K562 (cell line): ENCODE data around the gene ZNF331. TPM values are rescaled to one million over a fixed set of nuclear protein-coding genes. Genes with fewer than 3 reads are reported as not detected.

Source experiments
- DMBX1 ChIP-seq: fragments of 250-450 bp; sonication (Bioruptor Pico); IDR thresholded peaks from 2 replicates; pipeline ENCODE4 v1.8.0; 2022; ENCODE audit warnings: inconsistent platforms, mild to moderate bottlenecking, moderate library complexity, borderline replicate concordance
- GABPB1 ChIP-seq: sonication (generic); formaldehyde crosslinking; IDR thresholded peaks from 2 replicates; pipeline ENCODE4 v1.8.0; 2022; ENCODE audit warnings: mild to moderate bottlenecking, missing genetic modification reagents
- HCFC1 ChIP-seq: IDR thresholded peaks from 2 replicates; pipeline ENCODE4 v1.6.1; 2012; ENCODE audit warnings: low read depth, low read length, improper control_type of control experiment
- KAT8 ChIP-seq: fragments of 450-650 bp; IDR thresholded peaks from 2 replicates; pipeline ENCODE4 v1.6.1; 2016; ENCODE audit warnings: low read depth, mild to moderate bottlenecking
- KLF10 ChIP-seq: fragments of 250-450 bp; sonication (Bioruptor Pico); IDR thresholded peaks from 2 replicates; pipeline ENCODE4 v1.6.1; 2021; ENCODE audit warnings: matching md5 sums
- PYGO2 ChIP-seq: fragments of 450-650 bp; IDR thresholded peaks from 2 replicates; pipeline ENCODE4 v1.6.1; 2016; ENCODE audit warnings: mild to moderate bottlenecking, missing genetic modification characterization, moderate library complexity, missing compliant biosample characterization
- RBM34 ChIP-seq: fragments of 200-400 bp; formaldehyde crosslinking; IDR thresholded peaks from 2 replicates; pipeline ENCODE4 v1.6.1; 2018; ENCODE audit warnings: low read length, borderline replicate concordance; ENCODE audit not compliant: insufficient read depth
- SUPT5H ChIP-seq: fragments of 450-650 bp; IDR thresholded peaks from 2 replicates; pipeline ENCODE4 v1.6.1; 2016
- ZNF12 ChIP-seq: sonication (generic); formaldehyde crosslinking; IDR thresholded peaks from 2 replicates; pipeline ENCODE4 v1.4.0; 2020; ENCODE audit warnings: mild to moderate bottlenecking, missing genetic modification reagents
- ZNF134 ChIP-seq: fragments of 250-450 bp; sonication (Bioruptor Pico); conservative IDR thresholded peaks from 2 replicates; pipeline ENCODE4 v1.4.0; 2020
- ZNF146 ChIP-seq: IDR thresholded peaks from one replicate; pipeline ENCODE4 v1.6.1; 2018; ENCODE audit warnings: missing compliant biosample characterization; ENCODE audit not compliant: unreplicated experiment
- ZNF583 ChIP-seq: fragments of 250-450 bp; sonication (Bioruptor Pico); IDR thresholded peaks from 2 replicates; pipeline ENCODE4 v1.4.0; 2020
- polyA plus RNA-seq, 8 experiments: library from polyadenylated mRNA; depleted of rRNA in 4 of 8; stranded (reverse) in 5 of 8; unstranded in 3 of 8; fragments of >200 nt; fragmentation: Nextera tagmentation in 2 of 8; fragmentation: Illumina TruSeq in 1 of 8; extraction: Ambion mirVana in 2 of 8; extraction: Trizol in 1 of 8; gene quantifications; 2 replicates each; pipeline versions ENCODE4 v1.2.1 to v1.2.3, GENCODE V29; 2011 to 2014; ENCODE audit warnings: inconsistent platforms in 1 of 8, missing spikeins in 1 of 8
- total RNA-seq, 7 experiments: library from RNA; depleted of rRNA in 6 of 7; stranded (reverse); fragments of >200 nt in 6 of 7; fragmentation: Illumina TruSeq in 2 of 7; extraction: Trizol in 2 of 7; gene quantifications; 2 replicates each; pipeline versions ENCODE4 v1.2.1 to v1.2.3, GENCODE V29; 2011 to 2021; ENCODE audit warnings: low replicate concordance in 1 of 7
- TF ChIP-seq, protein P1 (sequence below): IDR thresholded peaks from 2 replicates; pipeline ENCODE4 v1.6.1; 2011; ENCODE audit not compliant: insufficient read length; ENCODE audit errors: extremely low read depth
- TF ChIP-seq, protein P2 (sequence below): fragments of 250-450 bp; sonication (Bioruptor Pico); IDR thresholded peaks from 2 replicates; pipeline ENCODE4 v1.5.0; 2021; ENCODE audit warnings: mild to moderate bottlenecking, borderline replicate concordance
- TF ChIP-seq, protein P3 (sequence below): fragments of 450-650 bp; formaldehyde crosslinking; IDR thresholded peaks from 2 replicates; pipeline ENCODE4 v1.4.0; 2022; ENCODE audit warnings: mild to moderate bottlenecking, moderate library complexity
- TF ChIP-seq, protein P4 (sequence below): fragments of 450-650 bp; IDR thresholded peaks from 2 replicates; pipeline ENCODE4 v1.6.1; 2016; ENCODE audit warnings: borderline replicate concordance
- TF ChIP-seq, protein P5 (sequence below): fragments of 200-400 bp; formaldehyde crosslinking; IDR thresholded peaks from 2 replicates; pipeline ENCODE4 v1.6.1; 2017; ENCODE audit warnings: mild to moderate bottlenecking, low read depth, low read length, moderate library complexity
- TF ChIP-seq, protein P6 (sequence below): sonication (generic); formaldehyde crosslinking; IDR thresholded peaks from 2 replicates; pipeline ENCODE4 v1.8.1; 2023; ENCODE audit warnings: mild to moderate bottlenecking, missing genetic modification reagents

ZNF331 gene
- total and polyA plus RNA-seq, 9 of the 15 experiments (the other 6 are each of a cell fraction or from before 2014, with no cell fraction given) = 0.23 to 2.7 (median 0.76) TPM

DNA sequence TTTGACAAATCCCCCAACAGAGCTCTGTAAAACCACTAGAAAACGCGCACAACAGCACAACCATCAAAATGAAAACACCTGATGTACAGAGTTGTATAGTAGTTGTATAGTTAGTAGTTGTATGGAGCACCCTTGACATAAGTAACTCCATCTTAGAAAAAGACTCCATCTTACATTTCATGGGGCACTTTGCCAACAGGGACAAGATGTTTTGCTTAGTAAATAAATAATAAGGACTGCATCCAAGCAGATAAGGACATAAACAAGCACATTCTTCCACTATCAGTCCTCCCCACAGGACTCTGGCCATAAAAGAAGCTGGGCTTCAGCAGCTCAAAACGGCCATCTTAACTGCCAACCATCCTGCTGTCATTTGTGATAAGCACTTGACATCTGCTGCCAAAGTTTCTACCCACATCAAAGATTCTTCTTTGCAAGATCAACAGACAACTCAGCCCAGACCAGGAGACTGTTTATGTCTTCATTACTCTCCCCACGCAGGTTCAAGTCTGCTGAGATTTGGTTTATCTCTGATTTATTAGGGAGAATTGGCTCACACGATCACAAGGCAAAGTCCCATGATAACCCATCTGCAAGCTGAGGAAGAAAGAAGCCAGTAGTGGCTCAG lies 20.7 kb upstream of the ZNF331 start (continued):
- TF ChIP-seq, protein P1, sequence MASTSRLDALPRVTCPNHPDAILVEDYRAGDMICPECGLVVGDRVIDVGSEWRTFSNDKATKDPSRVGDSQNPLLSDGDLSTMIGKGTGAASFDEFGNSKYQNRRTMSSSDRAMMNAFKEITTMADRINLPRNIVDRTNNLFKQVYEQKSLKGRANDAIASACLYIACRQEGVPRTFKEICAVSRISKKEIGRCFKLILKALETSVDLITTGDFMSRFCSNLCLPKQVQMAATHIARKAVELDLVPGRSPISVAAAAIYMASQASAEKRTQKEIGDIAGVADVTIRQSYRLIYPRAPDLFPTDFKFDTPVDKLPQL = no peak
- TF ChIP-seq, protein P2, sequence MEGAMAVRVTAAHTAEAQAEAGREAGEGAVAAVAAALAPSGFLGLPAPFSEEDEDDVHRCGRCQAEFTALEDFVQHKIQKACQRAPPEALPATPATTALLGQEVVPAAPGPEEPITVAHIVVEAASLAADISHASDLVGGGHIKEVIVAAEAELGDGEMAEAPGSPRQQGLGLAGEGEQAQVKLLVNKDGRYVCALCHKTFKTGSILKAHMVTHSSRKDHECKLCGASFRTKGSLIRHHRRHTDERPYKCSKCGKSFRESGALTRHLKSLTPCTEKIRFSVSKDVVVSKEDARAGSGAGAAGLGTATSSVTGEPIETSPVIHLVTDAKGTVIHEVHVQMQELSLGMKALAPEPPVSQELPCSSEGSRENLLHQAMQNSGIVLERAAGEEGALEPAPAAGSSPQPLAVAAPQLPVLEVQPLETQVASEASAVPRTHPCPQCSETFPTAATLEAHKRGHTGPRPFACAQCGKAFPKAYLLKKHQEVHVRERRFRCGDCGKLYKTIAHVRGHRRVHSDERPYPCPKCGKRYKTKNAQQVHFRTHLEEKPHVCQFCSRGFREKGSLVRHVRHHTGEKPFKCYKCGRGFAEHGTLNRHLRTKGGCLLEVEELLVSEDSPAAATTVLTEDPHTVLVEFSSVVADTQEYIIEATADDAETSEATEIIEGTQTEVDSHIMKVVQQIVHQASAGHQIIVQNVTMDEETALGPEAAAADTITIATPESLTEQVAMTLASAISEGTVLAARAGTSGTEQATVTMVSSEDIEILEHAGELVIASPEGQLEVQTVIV (CRISPR knock-in tag) = peak; percentile 67; the same call in 1 of the 2 replicates
- TF ChIP-seq ZNF134 (CRISPR knock-in tag) (peak; percentile 80), KLF10 (CRISPR knock-in tag) (no peak), HCFC1 (no peak), ZNF583 (CRISPR knock-in tag) (peak; percentile 99), SUPT5H (no peak), GABPB1 (CRISPR knock-in tag) (no peak), ZNF146 (CRISPR knock-in tag) (no peak), PYGO2 (tag) (peak; percentile 87), ZNF12 (CRISPR knock-in tag) (no peak), DMBX1 (CRISPR knock-in tag) (peak; percentile 98), RBM34 (no peak), KAT8 (no peak)
- TF ChIP-seq, protein P3, sequence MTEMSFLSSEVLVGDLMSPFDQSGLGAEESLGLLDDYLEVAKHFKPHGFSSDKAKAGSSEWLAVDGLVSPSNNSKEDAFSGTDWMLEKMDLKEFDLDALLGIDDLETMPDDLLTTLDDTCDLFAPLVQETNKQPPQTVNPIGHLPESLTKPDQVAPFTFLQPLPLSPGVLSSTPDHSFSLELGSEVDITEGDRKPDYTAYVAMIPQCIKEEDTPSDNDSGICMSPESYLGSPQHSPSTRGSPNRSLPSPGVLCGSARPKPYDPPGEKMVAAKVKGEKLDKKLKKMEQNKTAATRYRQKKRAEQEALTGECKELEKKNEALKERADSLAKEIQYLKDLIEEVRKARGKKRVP (CRISPR knock-in tag) = peak; percentile 90
- TF ChIP-seq, protein P4, sequence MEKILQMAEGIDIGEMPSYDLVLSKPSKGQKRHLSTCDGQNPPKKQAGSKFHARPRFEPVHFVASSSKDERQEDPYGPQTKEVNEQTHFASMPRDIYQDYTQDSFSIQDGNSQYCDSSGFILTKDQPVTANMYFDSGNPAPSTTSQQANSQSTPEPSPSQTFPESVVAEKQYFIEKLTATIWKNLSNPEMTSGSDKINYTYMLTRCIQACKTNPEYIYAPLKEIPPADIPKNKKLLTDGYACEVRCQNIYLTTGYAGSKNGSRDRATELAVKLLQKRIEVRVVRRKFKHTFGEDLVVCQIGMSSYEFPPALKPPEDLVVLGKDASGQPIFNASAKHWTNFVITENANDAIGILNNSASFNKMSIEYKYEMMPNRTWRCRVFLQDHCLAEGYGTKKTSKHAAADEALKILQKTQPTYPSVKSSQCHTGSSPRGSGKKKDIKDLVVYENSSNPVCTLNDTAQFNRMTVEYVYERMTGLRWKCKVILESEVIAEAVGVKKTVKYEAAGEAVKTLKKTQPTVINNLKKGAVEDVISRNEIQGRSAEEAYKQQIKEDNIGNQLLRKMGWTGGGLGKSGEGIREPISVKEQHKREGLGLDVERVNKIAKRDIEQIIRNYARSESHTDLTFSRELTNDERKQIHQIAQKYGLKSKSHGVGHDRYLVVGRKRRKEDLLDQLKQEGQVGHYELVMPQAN = no peak
- TF ChIP-seq, protein P5, sequence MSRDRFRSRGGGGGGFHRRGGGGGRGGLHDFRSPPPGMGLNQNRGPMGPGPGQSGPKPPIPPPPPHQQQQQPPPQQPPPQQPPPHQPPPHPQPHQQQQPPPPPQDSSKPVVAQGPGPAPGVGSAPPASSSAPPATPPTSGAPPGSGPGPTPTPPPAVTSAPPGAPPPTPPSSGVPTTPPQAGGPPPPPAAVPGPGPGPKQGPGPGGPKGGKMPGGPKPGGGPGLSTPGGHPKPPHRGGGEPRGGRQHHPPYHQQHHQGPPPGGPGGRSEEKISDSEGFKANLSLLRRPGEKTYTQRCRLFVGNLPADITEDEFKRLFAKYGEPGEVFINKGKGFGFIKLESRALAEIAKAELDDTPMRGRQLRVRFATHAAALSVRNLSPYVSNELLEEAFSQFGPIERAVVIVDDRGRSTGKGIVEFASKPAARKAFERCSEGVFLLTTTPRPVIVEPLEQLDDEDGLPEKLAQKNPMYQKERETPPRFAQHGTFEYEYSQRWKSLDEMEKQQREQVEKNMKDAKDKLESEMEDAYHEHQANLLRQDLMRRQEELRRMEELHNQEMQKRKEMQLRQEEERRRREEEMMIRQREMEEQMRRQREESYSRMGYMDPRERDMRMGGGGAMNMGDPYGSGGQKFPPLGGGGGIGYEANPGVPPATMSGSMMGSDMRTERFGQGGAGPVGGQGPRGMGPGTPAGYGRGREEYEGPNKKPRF = no peak
- TF ChIP-seq, protein P6, sequence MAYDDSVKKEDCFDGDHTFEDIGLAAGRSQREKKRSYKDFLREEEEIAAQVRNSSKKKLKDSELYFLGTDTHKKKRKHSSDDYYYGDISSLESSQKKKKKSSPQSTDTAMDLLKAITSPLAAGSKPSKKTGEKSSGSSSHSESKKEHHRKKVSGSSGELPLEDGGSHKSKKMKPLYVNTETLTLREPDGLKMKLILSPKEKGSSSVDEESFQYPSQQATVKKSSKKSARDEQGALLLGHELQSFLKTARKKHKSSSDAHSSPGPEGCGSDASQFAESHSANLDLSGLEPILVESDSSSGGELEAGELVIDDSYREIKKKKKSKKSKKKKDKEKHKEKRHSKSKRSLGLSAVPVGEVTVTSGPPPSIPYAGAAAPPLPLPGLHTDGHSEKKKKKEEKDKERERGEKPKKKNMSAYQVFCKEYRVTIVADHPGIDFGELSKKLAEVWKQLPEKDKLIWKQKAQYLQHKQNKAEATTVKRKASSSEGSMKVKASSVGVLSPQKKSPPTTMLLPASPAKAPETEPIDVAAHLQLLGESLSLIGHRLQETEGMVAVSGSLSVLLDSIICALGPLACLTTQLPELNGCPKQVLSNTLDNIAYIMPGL (CRISPR knock-in tag) = no peak
